ENCODE results near the gene KLHL25. TPM values are rescaled to one million over a fixed set of nuclear protein-coding genes. Genes with fewer than 3 reads are reported as not detected.

Gene KLHL25
- polyA plus RNA-seq, 1 experiment = 4.5 TPM

DNA sequence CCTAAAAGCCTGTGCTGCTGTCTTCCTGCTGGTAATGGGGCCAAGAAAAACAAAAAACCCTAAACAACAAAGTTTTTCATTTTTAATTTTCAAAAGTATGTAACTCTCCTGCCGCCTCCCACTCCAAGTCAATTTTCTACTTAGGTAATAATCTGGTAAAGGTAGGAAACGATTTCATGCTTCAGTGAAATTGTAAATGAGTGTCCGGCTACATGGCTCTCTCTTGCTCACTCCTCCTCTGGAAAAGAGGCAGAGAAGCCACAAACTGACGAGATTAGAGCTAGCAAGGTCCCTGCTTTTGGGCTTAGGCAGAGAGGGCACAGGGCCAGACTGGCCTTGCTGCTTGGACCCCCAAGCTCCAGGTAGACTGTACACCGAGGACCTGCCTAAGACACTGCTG, 23.5 kb downstream of the KLHL25 start:
- TF ChIP-seq, protein P1, sequence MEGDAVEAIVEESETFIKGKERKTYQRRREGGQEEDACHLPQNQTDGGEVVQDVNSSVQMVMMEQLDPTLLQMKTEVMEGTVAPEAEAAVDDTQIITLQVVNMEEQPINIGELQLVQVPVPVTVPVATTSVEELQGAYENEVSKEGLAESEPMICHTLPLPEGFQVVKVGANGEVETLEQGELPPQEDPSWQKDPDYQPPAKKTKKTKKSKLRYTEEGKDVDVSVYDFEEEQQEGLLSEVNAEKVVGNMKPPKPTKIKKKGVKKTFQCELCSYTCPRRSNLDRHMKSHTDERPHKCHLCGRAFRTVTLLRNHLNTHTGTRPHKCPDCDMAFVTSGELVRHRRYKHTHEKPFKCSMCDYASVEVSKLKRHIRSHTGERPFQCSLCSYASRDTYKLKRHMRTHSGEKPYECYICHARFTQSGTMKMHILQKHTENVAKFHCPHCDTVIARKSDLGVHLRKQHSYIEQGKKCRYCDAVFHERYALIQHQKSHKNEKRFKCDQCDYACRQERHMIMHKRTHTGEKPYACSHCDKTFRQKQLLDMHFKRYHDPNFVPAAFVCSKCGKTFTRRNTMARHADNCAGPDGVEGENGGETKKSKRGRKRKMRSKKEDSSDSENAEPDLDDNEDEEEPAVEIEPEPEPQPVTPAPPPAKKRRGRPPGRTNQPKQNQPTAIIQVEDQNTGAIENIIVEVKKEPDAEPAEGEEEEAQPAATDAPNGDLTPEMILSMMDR (IDR thresholded peaks at IDR 0.05; ENCODE audit: insufficient read depth, low read depth, low read length) = no peak
- no peak for DNase-seq (ENCODE audit: low read depth)
- POLR2A ChIA-PET = no interaction called here
- CTCF ChIA-PET = interaction anchor here (0.8 to 1.4 kb wide), 2 partner anchors 54 to 69 kb away, joined by 3 to 4 read pairs; no protein-coding TSS in a partner anchor
- Histone ChIP-seq H3K27me3 (ENCODE audit: control insufficient read depth, insufficient read depth, low read length) (no peaks in the 10 kb centered on the region), H3K4me3 (ENCODE audit: low read depth, low read length) (no peak overlapping the region), H3K36me3 (ENCODE audit: control insufficient read depth, insufficient read depth, low read length) (no peaks in the 10 kb centered on the region)

DNA sequence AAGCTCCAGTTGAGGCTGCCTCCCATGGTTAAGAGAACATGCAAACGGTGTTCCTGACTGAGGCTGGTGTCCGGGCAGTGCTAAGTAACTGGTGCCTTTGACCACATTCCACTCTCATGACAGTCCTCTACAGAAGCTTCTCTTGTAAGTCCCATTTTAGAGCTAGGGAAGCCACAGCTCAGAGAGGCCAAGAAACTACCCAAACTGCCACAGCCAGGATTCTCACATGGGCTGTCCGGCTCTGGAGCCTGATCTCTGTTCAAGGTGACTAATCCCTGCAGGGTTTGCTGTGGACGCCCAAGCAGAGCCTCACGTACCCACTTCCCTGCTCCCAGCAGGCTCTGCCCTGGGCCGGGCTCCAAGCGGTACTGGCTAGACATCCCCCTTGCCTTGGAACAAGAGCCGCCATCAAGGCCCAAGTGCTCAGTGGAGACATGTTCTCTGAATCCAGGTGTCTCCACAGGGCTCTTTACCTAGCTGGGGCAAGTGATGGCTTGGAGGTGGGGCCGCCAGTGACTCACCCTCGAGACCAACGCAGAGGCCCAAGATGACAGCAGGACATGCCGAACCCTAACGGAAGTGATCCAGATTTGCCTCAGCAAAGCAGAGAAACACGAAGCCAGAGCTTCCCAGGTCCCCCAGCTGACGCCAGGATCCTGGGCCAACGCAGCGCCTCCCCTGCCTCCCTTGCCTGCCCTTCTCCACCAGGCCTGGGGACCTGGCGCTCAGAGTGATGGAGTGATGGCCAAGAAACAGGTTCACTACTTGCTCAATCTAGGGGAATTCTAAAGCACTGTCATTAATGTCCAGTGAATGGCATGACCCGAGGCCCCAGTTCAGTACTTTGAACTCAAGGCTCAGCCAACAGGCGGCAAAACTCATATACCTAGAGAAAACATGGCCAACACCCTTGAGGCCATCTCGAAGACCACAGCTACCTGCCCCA, 24.4 kb downstream of the KLHL25 start:
- ChIA-PET POLR2A (interaction anchor here (0.6 kb wide), 2 partner anchors 22 to 40 kb away, joined by 3 read pairs; no protein-coding TSS in a partner anchor), CTCF (interaction anchor here (1.2 to 1.4 kb wide), 2 partner anchors 55 to 62 kb away, joined by 3 to 4 read pairs; no protein-coding TSS in a partner anchor)
- no peak overlapping the region for H3K4me3 ChIP-seq (ENCODE audit: low read depth, low read length)
- no peaks in the 10 kb centered on the region for H3K36me3 ChIP-seq (ENCODE audit: control insufficient read depth, insufficient read depth, low read length)
- TF ChIP-seq, protein P1 (IDR thresholded peaks at IDR 0.05; ENCODE audit: insufficient read depth, low read depth, low read length) = no peak
- no peak for DNase-seq (ENCODE audit: low read depth)
- H3K27me3 ChIP-seq (ENCODE audit: control insufficient read depth, insufficient read depth, low read length) = no peaks in the 10 kb centered on the region

DNA sequence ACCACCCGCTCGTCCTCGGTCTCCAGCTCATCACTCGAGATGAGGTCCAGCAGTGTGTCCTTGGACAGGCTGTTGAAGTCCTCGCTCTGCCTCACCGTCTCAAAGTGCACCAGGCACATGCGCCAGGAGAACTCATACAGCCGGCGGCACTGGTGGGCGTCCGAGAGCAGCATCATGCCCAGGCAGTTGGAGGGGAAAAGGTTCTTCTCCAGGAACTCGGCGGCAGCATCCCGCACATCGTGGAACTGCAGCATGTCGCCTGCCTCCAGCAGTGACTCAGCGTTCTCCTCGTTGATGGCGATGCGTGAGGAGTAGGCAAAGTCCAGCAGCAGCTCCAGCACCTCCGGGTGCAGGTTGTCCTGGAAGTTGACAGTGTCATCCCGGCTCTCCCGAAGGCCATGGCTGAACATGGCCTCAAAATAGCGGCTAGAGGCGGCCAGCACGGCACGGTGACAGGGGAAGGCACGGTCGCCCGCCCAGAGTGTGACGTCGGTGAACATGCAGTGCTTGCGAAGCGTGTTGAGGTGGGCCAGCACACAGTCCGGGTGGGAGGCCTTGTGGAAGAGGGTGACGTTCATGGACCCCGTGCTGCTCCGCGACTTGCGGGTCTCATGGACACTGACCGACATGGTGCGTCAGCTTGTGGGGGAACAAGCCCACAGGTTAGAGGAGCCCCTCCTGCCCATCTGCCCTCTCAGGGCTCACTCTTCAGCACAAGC, 25.4 kb downstream of the KLHL25 start:
- no peak for DNase-seq (ENCODE audit: low read depth)
- no peaks in the 10 kb centered on the region for H3K27me3 ChIP-seq (ENCODE audit: control insufficient read depth, insufficient read depth, low read length)
- ChIA-PET CTCF (interaction anchor here (1.2 kb wide), 1 partner anchor 63 kb away, joined by 3 read pairs; no protein-coding TSS in a partner anchor), POLR2A (interaction anchor here (0.6 kb wide), 1 partner anchor 39 kb away, joined by 3 read pairs; no protein-coding TSS in a partner anchor)
- no peak overlapping the region for H3K4me3 ChIP-seq (ENCODE audit: low read depth, low read length)
- TF ChIP-seq, protein P1 (IDR thresholded peaks at IDR 0.05; ENCODE audit: insufficient read depth, low read depth, low read length) = no peak
- H3K36me3 ChIP-seq (ENCODE audit: control insufficient read depth, insufficient read depth, low read length) = no peaks in the 10 kb centered on the region

DNA sequence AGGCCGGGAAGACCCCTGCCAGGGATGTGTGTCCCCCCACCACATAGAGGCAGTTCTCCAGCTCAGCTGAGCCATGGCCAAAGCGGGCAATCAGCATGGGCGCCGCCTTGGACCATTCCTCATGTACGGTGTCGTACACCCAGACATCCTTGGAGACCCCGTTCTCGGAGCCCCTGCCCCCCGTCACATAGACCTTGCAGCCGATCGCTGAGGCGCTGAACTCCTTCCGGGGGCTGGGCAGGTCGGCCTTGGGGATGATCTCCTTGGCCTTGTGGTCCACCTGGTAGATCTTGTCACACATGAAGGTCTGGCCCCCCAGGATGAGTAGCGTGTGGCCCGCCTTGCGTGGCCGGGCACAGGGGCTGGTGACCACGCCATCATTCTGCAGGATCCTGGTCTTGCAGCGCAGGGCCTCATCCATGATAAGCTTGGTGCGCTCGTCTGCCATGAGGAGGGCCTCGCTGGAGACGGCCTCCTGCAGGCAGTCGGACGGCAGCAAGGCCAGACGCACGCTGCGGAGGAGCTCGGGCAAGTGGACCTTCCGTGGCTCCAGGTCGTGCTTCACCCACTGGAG, 26.0 kb downstream of the KLHL25 start:
- CTCF ChIA-PET = no interaction called here
- no peak for DNase-seq (ENCODE audit: low read depth)

More for the DNA sequence above, 26.0 kb downstream of the KLHL25 start:
- Histone ChIP-seq H3K36me3 (ENCODE audit: control insufficient read depth, insufficient read depth, low read length) (no peaks in the 10 kb centered on the region), H3K27me3 (ENCODE audit: control insufficient read depth, insufficient read depth, low read length) (no peaks in the 10 kb centered on the region), H3K4me3 (ENCODE audit: low read depth, low read length) (no peak overlapping the region)
- TF ChIP-seq, protein P1 (IDR thresholded peaks at IDR 0.05; ENCODE audit: insufficient read depth, low read depth, low read length) = no peak
- POLR2A ChIA-PET = no interaction called here
